ENCODE measurements around the gene TCERG1L. TPM values are rescaled to one million over a fixed set of nuclear protein-coding genes. Genes with fewer than 3 reads are reported as not detected.

The TCERG1L gene
- total RNA-seq, 1 donor from 2014 or later: not detected

GRCh38 chr10:131121511-131122035, 189.9 kb downstream of the TCERG1L start:
- Histone ChIP-seq H3K9me3 (no peaks in the 10 kb centered on the region), H3K36me3 (no peaks in the 10 kb centered on the region), H3K4me3 (no peak overlapping the region), H3K4me1 (no peaks in the 10 kb centered on the region), H3K27ac (no peak overlapping the region), H3K27me3 (no peaks in the 10 kb centered on the region)
- no peak for DNase-seq (ENCODE audit: extremely low spot score in 2 of 2)
- intact Hi-C loops (cut with DNase I): no loop called here
- no peak for TF ChIP-seq POLR2AphosphoS5 (IDR thresholded peaks at IDR 0.05; ENCODE audit: insufficient read depth in 1 of 2, low read depth in 1 of 2)
- no peak for TF ChIP-seq POLR2A (IDR thresholded peaks at IDR 0.05)
- no peak for TF ChIP-seq CTCF (IDR thresholded peaks at IDR 0.05)

- intact Hi-C loops (cut with DNase I): no loop called here
- DNase-seq (ENCODE audit: extremely low spot score in 2 of 2): no peak
Measured at GRCh38 chr10:131119626-131120355, 191.7 kb downstream of the TCERG1L start.

GRCh38 chr10:131117416-131118212, 193.9 kb downstream of the TCERG1L start:
- intact Hi-C loops (cut with DNase I): no loop called here
- DNase-seq (ENCODE audit: extremely low spot score in 2 of 2): no peak
- TF ChIP-seq CTCF (IDR thresholded peaks at IDR 0.05) (no peak), POLR2AphosphoS5 (IDR thresholded peaks at IDR 0.05; ENCODE audit: insufficient read depth in 1 of 2, low read depth in 1 of 2) (no peak), POLR2A (IDR thresholded peaks at IDR 0.05) (no peak)
- H3K27ac ChIP-seq: no peak overlapping the region
- H3K36me3 ChIP-seq: no peaks in the 10 kb centered on the region
- H3K27me3 ChIP-seq: no peaks in the 10 kb centered on the region
- no peak overlapping the region for H3K4me3 ChIP-seq
- no peaks in the 10 kb centered on the region for H3K9me3 ChIP-seq
- H3K4me1 ChIP-seq: no peaks in the 10 kb centered on the region

More at GRCh38 chr10:131119626-131120355, 191.7 kb downstream of the TCERG1L start:
- Histone ChIP-seq H3K4me3 (no peak overlapping the region), H3K27me3 (no peaks in the 10 kb centered on the region), H3K9me3 (no peaks in the 10 kb centered on the region), H3K36me3 (no peaks in the 10 kb centered on the region), H3K27ac (no peak overlapping the region), H3K4me1 (no peaks in the 10 kb centered on the region)
- TF ChIP-seq CTCF (IDR thresholded peaks at IDR 0.05) (no peak), POLR2A (IDR thresholded peaks at IDR 0.05) (no peak), POLR2AphosphoS5 (IDR thresholded peaks at IDR 0.05; ENCODE audit: insufficient read depth in 1 of 2, low read depth in 1 of 2) (no peak)

GRCh38 chr10:131116991-131117375, 194.5 kb downstream of the TCERG1L start:
- H3K4me3 ChIP-seq: no peak overlapping the region
- TF ChIP-seq CTCF (IDR thresholded peaks at IDR 0.05) (no peak), POLR2AphosphoS5 (IDR thresholded peaks at IDR 0.05; ENCODE audit: insufficient read depth in 1 of 2, low read depth in 1 of 2) (no peak), POLR2A (IDR thresholded peaks at IDR 0.05) (no peak)
- no peaks in the 10 kb centered on the region for H3K4me1 ChIP-seq
- no peaks in the 10 kb centered on the region for H3K36me3 ChIP-seq
- intact Hi-C loops (cut with DNase I): no loop called here
- H3K27ac ChIP-seq: no peak overlapping the region
- H3K27me3 ChIP-seq: no peaks in the 10 kb centered on the region
- DNase-seq (ENCODE audit: extremely low spot score in 2 of 2): no peak
- no peaks in the 10 kb centered on the region for H3K9me3 ChIP-seq
